HepG2 (cell line): Measurements from ENCODE around the gene FOXN3. TPM values are rescaled to one million over a fixed set of nuclear protein-coding genes. Genes with fewer than 3 reads are reported as not detected.

Source experiments
- AFF4 ChIP-seq: sonication (generic); formaldehyde crosslinking; IDR thresholded peaks from 2 replicates; pipeline ENCODE4 v1.4.0; 2020; ENCODE audit warnings: missing genetic modification reagents
- ATAD3A ChIP-seq: sonication (generic); formaldehyde crosslinking; IDR thresholded peaks from 2 replicates; pipeline ENCODE4 v1.4.0; 2020; ENCODE audit warnings: missing genetic modification reagents
- CREB1 ChIP-seq, 2 experiments: fragments of 450-650 bp in 1 of 2; IDR thresholded peaks; 2 replicates each; pipeline ENCODE4 v1.6.1; 2016 to 2017; ENCODE audit warnings: control low read depth in 1 of 2, mild to moderate bottlenecking in 1 of 2, missing compliant biosample characterization in 1 of 2, missing genetic modification characterization in 1 of 2
- GATAD1 ChIP-seq: IDR thresholded peaks from 2 replicates; pipeline ENCODE4 v1.6.1; 2016; ENCODE audit warnings: missing genetic modification reagents, missing compliant biosample characterization
- HINFP ChIP-seq: sonication (generic); formaldehyde crosslinking; IDR thresholded peaks from 2 replicates; pipeline ENCODE4 v1.4.0; 2020; ENCODE audit warnings: low read depth, mild to moderate bottlenecking, missing genetic modification reagents
- KDM1A ChIP-seq: IDR thresholded peaks from 2 replicates; pipeline ENCODE4 v1.6.1; 2016; ENCODE audit warnings: missing compliant biosample characterization
- MLXIP ChIP-seq: sonication (generic); formaldehyde crosslinking; IDR thresholded peaks from 2 replicates; pipeline ENCODE4 v1.9.0; 2021; ENCODE audit warnings: missing genetic modification reagents, borderline replicate concordance
- POLR2G ChIP-seq: fragments of 200-400 bp; formaldehyde crosslinking; IDR thresholded peaks from 2 replicates; pipeline ENCODE4 v1.6.1; 2018; ENCODE audit warnings: mild to moderate bottlenecking, low read depth, low read length, moderate library complexity
- PRDM10 ChIP-seq: sonication (generic); formaldehyde crosslinking; IDR thresholded peaks from 2 replicates; pipeline ENCODE4 v1.4.0; 2020; ENCODE audit warnings: low read depth, missing genetic modification reagents
- RAD21 ChIP-seq: fragments of 450-650 bp; formaldehyde crosslinking; IDR thresholded peaks from 2 replicates; pipeline ENCODE4 v1.5.0; 2020; ENCODE audit warnings: mild to moderate bottlenecking
- SPEN ChIP-seq: sonication (generic); formaldehyde crosslinking; IDR thresholded peaks from 2 replicates; pipeline ENCODE4 v1.5.1; 2020; ENCODE audit warnings: low read depth, mild to moderate bottlenecking, missing genetic modification reagents
- TBP ChIP-seq: sonication (generic); formaldehyde crosslinking; IDR thresholded peaks from 2 replicates; pipeline ENCODE4 v1.5.0; 2020; ENCODE audit warnings: missing genetic modification reagents
- TCF7 ChIP-seq: sonication (generic); IDR thresholded peaks from 2 replicates; pipeline ENCODE4 v1.6.1; 2016; ENCODE audit warnings: antibody characterized with exemption, low read depth
- ZEB1 ChIP-seq: IDR thresholded peaks from 2 replicates; pipeline ENCODE4 v1.6.1; 2012; ENCODE audit warnings: mild to moderate bottlenecking, low read depth, inconsistent platforms; ENCODE audit not compliant: insufficient replicate concordance
- ZNF326 ChIP-seq: sonication (generic); formaldehyde crosslinking; IDR thresholded peaks from 2 replicates; pipeline ENCODE4 v1.4.0; 2020; ENCODE audit warnings: missing genetic modification reagents, borderline replicate concordance
- ZNF660 ChIP-seq: sonication (generic); formaldehyde crosslinking; IDR thresholded peaks from 2 replicates; pipeline ENCODE4 v1.5.1; 2020; ENCODE audit warnings: mild to moderate bottlenecking, low read depth, missing genetic modification reagents, borderline replicate concordance
- polyA plus RNA-seq, 8 experiments: library from polyadenylated mRNA; depleted of rRNA in 3 of 8; stranded (reverse) in 7 of 8; unstranded in 1 of 8; fragments of >200 nt; fragmentation: Illumina TruSeq in 4 of 8; extraction: Trizol in 4 of 8; gene quantifications; 2 replicates each; pipeline versions ENCODE4 v1.2.1 to v1.2.3, GENCODE V29; 2011 to 2016; ENCODE audit warnings: low read depth in 4 of 8, missing spikeins in 1 of 8, mixed read lengths in 1 of 8; ENCODE audit not compliant: insufficient read depth in 1 of 8
- total RNA-seq, 5 experiments: library from RNA; depleted of rRNA; stranded (reverse); fragments of >200 nt; fragmentation: Illumina TruSeq; extraction: Trizol; gene quantifications; 2 replicates each; pipeline ENCODE4 v1.2.3, GENCODE V29; 2016; ENCODE audit warnings: low read depth in 1 of 5

Gene FOXN3
- total and polyA plus RNA-seq, 2 of the 13 experiments (the other 11 are each of a cell fraction or from before 2014, with no cell fraction given) = 32.4 to 70.2 TPM

DNA sequence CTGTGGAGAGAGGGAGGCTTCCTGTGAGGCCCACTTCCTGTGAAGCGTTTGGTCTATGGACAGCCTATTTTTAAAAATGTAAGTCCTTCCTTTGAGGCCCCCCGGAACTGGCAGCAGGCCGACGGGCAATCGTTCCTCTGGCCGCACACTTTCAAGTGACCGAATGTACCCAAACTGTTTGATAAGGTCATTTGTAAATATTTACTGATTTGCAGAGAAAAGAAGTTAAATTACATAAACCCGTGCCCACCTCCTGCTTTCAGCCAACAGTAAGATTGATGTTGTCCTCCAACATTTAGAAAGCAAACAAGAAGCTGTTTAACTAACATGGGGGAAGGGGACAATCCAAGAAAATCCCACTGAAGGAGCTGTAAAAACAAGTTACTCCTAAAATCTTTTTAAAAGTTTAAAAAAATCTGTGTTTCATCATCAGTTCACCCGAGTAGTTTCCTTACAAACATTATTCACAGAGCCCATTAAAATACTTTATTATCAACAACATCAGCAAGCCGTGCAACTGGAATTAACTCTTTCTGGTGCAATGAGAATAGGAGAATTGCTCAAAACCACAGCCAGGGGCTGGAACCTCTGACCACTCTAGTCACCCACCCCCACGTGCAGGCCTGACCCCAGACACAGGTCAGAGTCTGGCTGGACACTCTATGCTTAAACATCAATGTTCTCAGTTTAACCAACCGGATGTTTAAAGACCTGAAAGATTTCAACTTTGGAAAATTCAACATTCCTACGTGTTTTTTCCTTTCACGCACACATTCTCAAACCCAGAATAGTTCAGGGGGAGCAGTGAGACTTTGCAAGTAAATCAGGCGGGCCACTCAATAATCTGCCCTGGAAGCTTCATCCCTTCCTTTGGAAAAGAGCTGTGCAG, 65.3 kb downstream of the FOXN3 start (continued):
- no peak for TF ChIP-seq MLXIP (CRISPR knock-in tag)
- 0 out of 2 replicates have a peak, but pooled peaks have one; percentile 5 for TF ChIP-seq PRDM10
- TF ChIP-seq GATAD1 (CRISPR knock-in tag) = peak; percentile 64; the same call in 1 of the 2 replicates
- no peak for TF ChIP-seq ZNF326 (CRISPR knock-in tag)
- peak; percentile 100 for TF ChIP-seq TCF7
- 0 out of 2 replicates have a peak, but pooled peaks have one; percentile 61 for TF ChIP-seq HINFP (CRISPR knock-in tag)
- peak; percentile 8; the same call in 1 of the 2 replicates for TF ChIP-seq KDM1A (CRISPR knock-in tag)
- no peak for TF ChIP-seq ZNF660 (CRISPR knock-in tag)
- TF ChIP-seq AFF4 (CRISPR knock-in tag) = peak; percentile 56; the same call in 1 of the 2 replicates
- TF ChIP-seq CREB1 (IDR thresholded peaks at IDR 0.05) = peak; percentile 23; the same call in 1 of the 2 replicates
- peak; percentile 50; the same call in 1 of the 2 replicates for TF ChIP-seq CREB1 (CRISPR knock-in tag; IDR thresholded peaks at IDR 0.05)
- TF ChIP-seq SPEN (CRISPR knock-in tag) = peak; percentile 67; the same call in 1 of the 2 replicates
- peak; percentile 72 for TF ChIP-seq ZEB1
- no peak for TF ChIP-seq TBP (CRISPR knock-in tag)
- no peak for TF ChIP-seq ATAD3A
- peak; percentile 47 for TF ChIP-seq POLR2G
- no peak for TF ChIP-seq RAD21
